ENCODE data around the gene PRKCB.
A peak's percentile ranks its signal among the peaks of the same experiment; 100 is the strongest.

PRKCB gene

DNA sequence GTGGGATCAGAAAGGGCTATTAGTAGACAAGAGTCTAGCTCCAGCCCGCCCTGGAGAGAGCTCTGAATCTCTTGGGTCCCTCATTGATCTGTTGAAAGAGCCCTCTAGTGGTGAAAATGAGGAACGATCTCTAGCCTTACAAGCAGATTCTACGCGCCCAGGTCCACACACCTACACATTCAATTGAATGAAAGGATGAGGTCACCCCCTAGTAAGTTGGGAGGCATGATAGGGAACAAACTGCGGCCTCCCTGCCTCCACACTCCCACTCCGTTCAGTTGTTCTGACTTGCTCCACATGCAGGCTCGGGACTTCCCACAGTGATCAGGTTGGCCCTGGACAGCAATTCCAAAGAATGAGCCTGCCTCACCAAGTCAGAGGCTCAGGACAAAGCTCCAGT is 417.4 kb downstream of the PRKCB start:
- DNase-seq (ENCODE audit: low read depth), result peak; percentile 1

DNA sequence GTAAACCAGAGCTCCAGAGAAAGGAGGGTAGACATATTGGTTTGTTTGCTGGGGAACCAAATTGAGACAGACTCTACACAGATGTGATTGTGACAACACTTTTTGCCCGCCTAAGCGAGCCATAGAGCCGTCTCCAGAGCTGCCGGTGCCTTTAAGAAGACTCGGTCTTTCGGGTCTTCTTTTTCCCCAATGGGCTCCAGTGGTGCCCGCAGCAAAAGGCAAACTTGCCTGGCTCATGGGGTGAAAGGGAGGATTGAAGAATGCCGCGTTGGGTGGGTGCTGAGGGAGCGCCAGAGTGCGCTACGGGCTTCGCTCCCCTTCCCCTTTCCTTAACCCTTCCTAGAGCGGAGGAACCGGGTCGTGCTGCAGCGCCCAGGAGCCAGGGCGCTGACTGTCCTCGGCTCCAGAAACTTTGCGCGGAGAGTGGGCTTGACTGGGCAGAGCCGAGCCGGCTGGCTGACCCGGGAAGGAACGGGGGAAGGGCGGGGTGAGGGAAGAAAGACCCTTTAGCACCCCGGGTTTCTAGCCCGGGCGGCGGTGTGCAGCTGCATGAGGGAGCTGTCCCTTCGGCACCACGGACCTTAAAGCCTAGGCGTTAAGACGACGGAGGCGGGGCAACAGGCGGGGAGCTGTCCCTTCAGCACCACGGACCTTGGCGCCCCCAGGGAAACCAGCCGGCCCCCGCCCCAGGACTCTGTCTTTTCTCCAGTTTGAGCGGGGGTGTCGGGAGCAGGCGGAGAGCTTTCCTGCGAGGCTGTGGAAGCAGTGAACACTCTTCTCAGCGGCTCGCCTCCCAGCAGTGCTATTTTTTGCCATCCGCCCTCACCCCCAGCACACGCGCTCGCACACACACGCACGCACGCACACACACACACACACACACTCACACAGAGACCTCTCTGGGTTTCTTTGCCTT is 419.9 kb downstream of the PRKCB start, which contains the start of gene CACNG3:
TSS of gene CACNG3 (plus strand) at position 880 of the 916 bp plus-strand sequence. CDS start 420 bp downstream, outside the sequence.
- DNase-seq (ENCODE audit: low read depth), result peak; percentile 6

- no peak for DNase-seq (ENCODE audit: low read depth)
Measured at GRCh38 chr16:24257958-24258357, 422.2 kb downstream of the PRKCB start.

- no peak for DNase-seq (ENCODE audit: low read depth)
Measured at GRCh38 chr16:24258791-24259190, 423.0 kb downstream of the PRKCB start.

- DNase-seq (ENCODE audit: low read depth), result no peak
Measured at GRCh38 chr16:24262816-24263215, 427.0 kb downstream of the PRKCB start.
